Erythroblast (primary cell): ENCODE measurements around the gene HPCAL1.

Experiments used
- GATA1 ChIP-seq: IDR thresholded peaks from 2 replicates; pipeline ENCODE4 v1.6.1; 2011; ENCODE audit warnings: low read depth, mild to moderate bottlenecking, control low read depth, low read length, moderate library complexity
- POLR2A ChIP-seq: IDR thresholded peaks from 2 replicates; pipeline ENCODE4 v1.6.1; 2011; ENCODE audit warnings: mild to moderate bottlenecking, low read length

- TF ChIP-seq POLR2A (no peak), GATA1 (no peak)
These were observed 107.5 kb downstream of the HPCAL1 start for GRCh38 chr2:10410001-10410822.
